SK-N-SH (cell line): Measurements from ENCODE around the gene COX10. TPM values are rescaled to one million over a fixed set of nuclear protein-coding genes. Genes with fewer than 3 reads are reported as not detected.
"Not testable (repeated sequence)": the region's sequence is repeated elsewhere in the genome, so short reads cannot be mapped to it uniquely, and the experiment has no call there.

Experiments
- CTCF ChIA-PET: fragments of 300-600, 350-600 bp; formaldehyde crosslinking; extraction: SDS; loops from one replicate; lab custom pipeline; 2021; lab: Yijun Ruan, JAX
- POLR2A ChIA-PET: fragments of 350-600 bp; sonication (Branson Sonifier 250); formaldehyde crosslinking; extraction: SDS; loops from one replicate; lab custom pipeline; 2020; ENCODE audit warnings: antibody characterized with exemption, inconsistent platforms; lab: Yijun Ruan, JAX
- DNase-seq: peaks from one replicate; pipeline ENCODE4 v3.0.0; 2012
- H2AFZ ChIP-seq: fragments of 200-600 bp; sonication (generic); 2 replicates; pipeline ENCODE4 v1.8.1; 2016; ENCODE audit warnings: antibody characterized with exemption, mild to moderate bottlenecking, low read depth
- H3F3A ChIP-seq: fragments of 200-600 bp; sonication (generic); replicated peaks from 2 replicates; pipeline ENCODE3; 2016; ENCODE audit warnings: antibody characterized with exemption, mild to moderate bottlenecking; ENCODE audit not compliant: insufficient read depth
- H3K27ac ChIP-seq, 2 experiments: fragments of 200-500 bp in 1 of 2; fragments of 200-600 bp in 1 of 2; sonication (Bioruptor generic) in 1 of 2; sonication (generic), shearing (Covaris generic) in 1 of 2; 2 replicates each; pipeline versions ENCODE4 v1.5.1 to v1.6.1; 2014 to 2016; ENCODE audit warnings: low read depth in 2 of 2, inconsistent platforms in 1 of 2, low read length in 1 of 2, mild to moderate bottlenecking in 1 of 2, mixed read lengths in 1 of 2
- H3K27me3 ChIP-seq: fragments of 200-600 bp; sonication (generic), shearing (Covaris generic); 2 replicates; pipeline ENCODE4 v1.6.1; 2016; ENCODE audit warnings: mixed run types; ENCODE audit not compliant: insufficient read depth
- H3K36me3 ChIP-seq, 2 experiments: fragments of 200-500 bp in 1 of 2; fragments of 200-600 bp in 1 of 2; sonication (Bioruptor generic) in 1 of 2; sonication (generic) in 1 of 2; replicated peaks in 1 of 2; 2 replicates each; pipeline versions ENCODE3 to v1.5.1; 2014 to 2016; ENCODE audit warnings: low read length in 1 of 2, mild to moderate bottlenecking in 1 of 2; ENCODE audit not compliant: insufficient read depth in 2 of 2, control insufficient read depth in 1 of 2
- H3K4me1 ChIP-seq, 2 experiments: fragments of 200-500 bp in 1 of 2; fragments of 200-600 bp in 1 of 2; sonication (Bioruptor generic) in 1 of 2; sonication (generic), shearing (Covaris generic) in 1 of 2; 2 replicates each; pipeline versions ENCODE4 v1.5.1 to v1.6.1; 2014 to 2016; ENCODE audit warnings: low read depth in 1 of 2, low read length in 1 of 2, mixed run types in 1 of 2; ENCODE audit not compliant: insufficient read depth in 2 of 2, control insufficient read depth in 1 of 2
- H3K4me2 ChIP-seq: fragments of 200-600 bp; sonication (generic), shearing (Covaris generic); 2 replicates; pipeline ENCODE4 v1.6.1; 2017; ENCODE audit warnings: mixed run types
- H3K4me3 ChIP-seq, 2 experiments: fragments of 200-500 bp in 1 of 2; fragments of 200-600 bp in 1 of 2; sonication (Bioruptor generic) in 1 of 2; sonication (generic), shearing (Covaris generic) in 1 of 2; 2 replicates each; pipeline versions ENCODE4 v1.5.1 to v1.8.1; 2014 to 2016; ENCODE audit warnings: low read depth in 2 of 2, inconsistent platforms in 1 of 2, low read length in 1 of 2, mild to moderate bottlenecking in 1 of 2, mixed read lengths in 1 of 2, moderate library complexity in 1 of 2
- H3K79me2 ChIP-seq: fragments of 200-600 bp; sonication (generic); 2 replicates; pipeline ENCODE4 v1.8.1; 2017; ENCODE audit warnings: mild to moderate bottlenecking; ENCODE audit not compliant: insufficient read depth
- H3K9ac ChIP-seq: fragments of 200-600 bp; sonication (generic); 2 replicates; pipeline ENCODE4 v1.6.1; 2017; ENCODE audit warnings: mixed run types
- H3K9me2 ChIP-seq: fragments of 200-600 bp; sonication (generic); 2 replicates; pipeline ENCODE4 v1.6.1; 2017; ENCODE audit warnings: mixed run types
- H3K9me3 ChIP-seq: fragments of 200-600 bp; sonication (generic); 2 replicates; pipeline ENCODE4 v1.6.1; 2017; ENCODE audit warnings: mixed run types, mild to moderate bottlenecking, moderate library complexity
- H4K20me1 ChIP-seq: fragments of 200-600 bp; sonication (generic); 2 replicates; pipeline ENCODE4 v1.6.1; 2017; ENCODE audit warnings: mild to moderate bottlenecking, mixed run types; ENCODE audit not compliant: insufficient read depth
- CHD2 ChIP-seq: fragments of 150-350 bp; IDR thresholded peaks from 2 replicates; pipeline ENCODE4 v1.6.1; 2018; ENCODE audit warnings: low read length; ENCODE audit not compliant: partially characterized antibody
- FOSL2 ChIP-seq: IDR thresholded peaks from 2 replicates; pipeline ENCODE4 v1.4.0; 2012; ENCODE audit warnings: low read depth, mild to moderate bottlenecking, moderate library complexity, borderline replicate concordance
- FOXM1 ChIP-seq: IDR thresholded peaks from 2 replicates; pipeline ENCODE4 v1.4.0; 2012; ENCODE audit warnings: low read depth, mild to moderate bottlenecking
- GATA2 ChIP-seq: sonication (generic); formaldehyde crosslinking; IDR thresholded peaks from 2 replicates; pipeline ENCODE4 v1.5.0; 2020; ENCODE audit warnings: mild to moderate bottlenecking, missing genetic modification reagents
- JUND ChIP-seq: IDR thresholded peaks from 2 replicates; pipeline ENCODE4 v1.4.0; 2012
- MEF2A ChIP-seq: IDR thresholded peaks from 2 replicates; pipeline ENCODE4 v1.4.0; 2012; ENCODE audit warnings: low read depth, borderline replicate concordance
- MXI1 ChIP-seq: IDR thresholded peaks from 2 replicates; pipeline ENCODE4 v1.6.1; 2012; ENCODE audit warnings: mild to moderate bottlenecking, low read depth, low read length, improper control_type of control experiment
- POLR2AphosphoS5 ChIP-seq: IDR thresholded peaks from 2 replicates; pipeline ENCODE4 v1.6.1; 2012; ENCODE audit warnings: low read depth, low read length
- RAD21 ChIP-seq: IDR thresholded peaks from 2 replicates; pipeline ENCODE4 v1.6.1; 2012; ENCODE audit warnings: mild to moderate bottlenecking, low read length
- RCOR1 ChIP-seq: fragments of 150-350 bp; IDR thresholded peaks from 2 replicates; pipeline ENCODE4 v1.6.1; 2017; ENCODE audit warnings: antibody characterized with exemption, low read length
- RFX5 ChIP-seq: IDR thresholded peaks from 2 replicates; pipeline ENCODE4 v1.6.1; 2012; ENCODE audit warnings: mild to moderate bottlenecking, improper control_type of control experiment, low read length
- RXRA ChIP-seq: IDR thresholded peaks from 2 replicates; pipeline ENCODE4 v1.4.0; 2012; ENCODE audit warnings: low read depth, mild to moderate bottlenecking, borderline replicate concordance
- SIN3A ChIP-seq: IDR thresholded peaks from 2 replicates; pipeline ENCODE4 v1.6.1; 2012; ENCODE audit warnings: low read depth, mild to moderate bottlenecking, low read length, moderate library complexity, borderline replicate concordance
- SMC3 ChIP-seq: IDR thresholded peaks from 2 replicates; pipeline ENCODE4 v1.6.1; 2012; ENCODE audit warnings: low read depth, low read length, improper control_type of control experiment
- TAF1 ChIP-seq: IDR thresholded peaks from 2 replicates; pipeline ENCODE4 v1.6.1; 2012; ENCODE audit warnings: low read depth, mild to moderate bottlenecking, low read length, moderate library complexity, borderline replicate concordance
- YY1 ChIP-seq: IDR thresholded peaks from 2 replicates; pipeline ENCODE4 v1.4.0; 2012; ENCODE audit warnings: low read depth, mild to moderate bottlenecking
- WGBS: methylation state at CpG from one replicate; pipeline ENCODE4 v1.1.6; 2017; ENCODE audit warnings: low lambda C conversion rate; 5-methylcytosine and 5-hydroxymethylcytosine counted together
- polyA plus RNA-seq, 3 experiments: library from polyadenylated mRNA; depleted of rRNA; stranded (reverse); fragments of >200 nt; gene quantifications; 2 replicates each; pipeline ENCODE4 v1.2.3, GENCODE V29; 2012
- TF ChIP-seq, protein P1 (sequence below): IDR thresholded peaks from 2 replicates; pipeline ENCODE4 v1.4.0; 2012; ENCODE audit warnings: low read depth
- TF ChIP-seq, protein P2 (sequence below): IDR thresholded peaks from 2 replicates; pipeline ENCODE4 v1.4.0; 2012; ENCODE audit warnings: low read depth, borderline replicate concordance
- TF ChIP-seq, protein P3 (sequence below): IDR thresholded peaks from 2 replicates; pipeline ENCODE4 v1.6.1; 2012; ENCODE audit warnings: mild to moderate bottlenecking, low read depth, low read length, moderate library complexity

The COX10 gene
- polyA plus RNA-seq, 1 of the 3 experiments (the other 2 are of a cell fraction): 8.7 TPM

DNA sequence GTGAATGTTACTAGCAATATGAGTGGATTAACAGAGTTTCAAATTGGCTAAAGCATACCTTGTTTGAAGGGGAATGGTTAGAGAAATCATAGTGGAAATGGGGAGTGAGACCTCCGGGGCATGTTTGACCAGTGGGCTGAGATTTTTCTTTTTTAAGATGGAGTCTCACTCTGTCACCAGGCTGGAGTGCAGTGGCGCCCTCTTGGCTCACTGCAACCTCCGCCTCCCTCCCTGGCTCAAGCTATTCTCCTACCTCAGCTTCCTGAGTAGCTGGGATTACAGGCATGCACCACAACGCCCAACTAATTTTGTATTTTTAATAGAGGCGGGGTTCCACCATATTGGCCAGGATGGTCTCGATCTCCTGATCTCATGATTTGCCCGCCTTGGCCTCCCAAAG lies 157.7 kb downstream of the COX10 start:
- H3K36me3 ChIP-seq: no peaks in the 10 kb centered on the region
- H3K4me3 ChIP-seq: no peak overlapping the region
- TF ChIP-seq, protein P1, sequence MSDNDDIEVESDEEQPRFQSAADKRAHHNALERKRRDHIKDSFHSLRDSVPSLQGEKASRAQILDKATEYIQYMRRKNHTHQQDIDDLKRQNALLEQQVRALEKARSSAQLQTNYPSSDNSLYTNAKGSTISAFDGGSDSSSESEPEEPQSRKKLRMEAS: no peak
- no peak for TF ChIP-seq MEF2A
- no peak for TF ChIP-seq SIN3A
- no peak for TF ChIP-seq MXI1
- no peak for TF ChIP-seq POLR2AphosphoS5
- TF ChIP-seq, protein P2, sequence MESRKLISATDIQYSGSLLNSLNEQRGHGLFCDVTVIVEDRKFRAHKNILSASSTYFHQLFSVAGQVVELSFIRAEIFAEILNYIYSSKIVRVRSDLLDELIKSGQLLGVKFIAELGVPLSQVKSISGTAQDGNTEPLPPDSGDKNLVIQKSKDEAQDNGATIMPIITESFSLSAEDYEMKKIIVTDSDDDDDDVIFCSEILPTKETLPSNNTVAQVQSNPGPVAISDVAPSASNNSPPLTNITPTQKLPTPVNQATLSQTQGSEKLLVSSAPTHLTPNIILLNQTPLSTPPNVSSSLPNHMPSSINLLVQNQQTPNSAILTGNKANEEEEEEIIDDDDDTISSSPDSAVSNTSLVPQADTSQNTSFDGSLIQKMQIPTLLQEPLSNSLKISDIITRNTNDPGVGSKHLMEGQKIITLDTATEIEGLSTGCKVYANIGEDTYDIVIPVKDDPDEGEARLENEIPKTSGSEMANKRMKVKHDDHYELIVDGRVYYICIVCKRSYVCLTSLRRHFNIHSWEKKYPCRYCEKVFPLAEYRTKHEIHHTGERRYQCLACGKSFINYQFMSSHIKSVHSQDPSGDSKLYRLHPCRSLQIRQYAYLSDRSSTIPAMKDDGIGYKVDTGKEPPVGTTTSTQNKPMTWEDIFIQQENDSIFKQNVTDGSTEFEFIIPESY: no peak
- TF ChIP-seq RCOR1: no peak
- no peak for TF ChIP-seq TAF1
- TF ChIP-seq CHD2: no peak
- no peak for TF ChIP-seq RXRA
- H3K9me2 ChIP-seq: no peaks in the 10 kb centered on the region
- H3K9ac ChIP-seq: no peak overlapping the region
- POLR2A ChIA-PET: no interaction called here
- H3K9me3 ChIP-seq: no peaks in the 10 kb centered on the region
- DNase-seq: no peak
- WGBS: 76% methylated on average over 7 of the region's 7 CpGs
- no peak overlapping the region for H3K4me2 ChIP-seq
- CTCF ChIA-PET: no interaction called here
- no peaks in the 10 kb centered on the region for H3F3A ChIP-seq
- no peaks in the 10 kb centered on the region for H3K4me1 ChIP-seq
- H3K79me2 ChIP-seq: no peaks in the 10 kb centered on the region
- H4K20me1 ChIP-seq: no peaks in the 10 kb centered on the region
- H3K27me3 ChIP-seq: no peaks in the 10 kb centered on the region
- H2AFZ ChIP-seq: no peak overlapping the region
- H3K27ac ChIP-seq: no peak overlapping the region

DNA sequence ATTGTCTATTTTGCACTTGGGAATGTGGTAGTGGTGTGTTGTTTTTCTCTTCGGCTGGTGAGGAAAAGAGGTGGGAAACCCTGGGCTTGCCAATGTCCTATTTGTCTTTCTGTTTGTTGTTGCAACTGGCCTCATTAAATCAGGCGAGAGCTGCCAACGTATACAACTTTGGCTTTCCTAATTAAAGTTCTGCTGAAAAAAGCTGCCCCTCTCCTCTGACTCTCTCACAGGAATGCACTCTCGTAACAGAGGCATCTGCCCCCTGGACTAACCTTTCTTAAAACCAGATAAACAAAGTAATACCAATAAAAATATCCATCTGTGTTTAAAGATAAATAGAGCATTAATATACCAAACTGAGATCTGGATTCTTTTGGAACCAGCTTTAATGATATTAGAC lies 159.6 kb downstream of the COX10 start:
- Histone ChIP-seq H3K27me3 (no peaks in the 10 kb centered on the region), H3K9me3 (no peaks in the 10 kb centered on the region), H3K79me2 (no peaks in the 10 kb centered on the region)
- TF ChIP-seq, protein P3, sequence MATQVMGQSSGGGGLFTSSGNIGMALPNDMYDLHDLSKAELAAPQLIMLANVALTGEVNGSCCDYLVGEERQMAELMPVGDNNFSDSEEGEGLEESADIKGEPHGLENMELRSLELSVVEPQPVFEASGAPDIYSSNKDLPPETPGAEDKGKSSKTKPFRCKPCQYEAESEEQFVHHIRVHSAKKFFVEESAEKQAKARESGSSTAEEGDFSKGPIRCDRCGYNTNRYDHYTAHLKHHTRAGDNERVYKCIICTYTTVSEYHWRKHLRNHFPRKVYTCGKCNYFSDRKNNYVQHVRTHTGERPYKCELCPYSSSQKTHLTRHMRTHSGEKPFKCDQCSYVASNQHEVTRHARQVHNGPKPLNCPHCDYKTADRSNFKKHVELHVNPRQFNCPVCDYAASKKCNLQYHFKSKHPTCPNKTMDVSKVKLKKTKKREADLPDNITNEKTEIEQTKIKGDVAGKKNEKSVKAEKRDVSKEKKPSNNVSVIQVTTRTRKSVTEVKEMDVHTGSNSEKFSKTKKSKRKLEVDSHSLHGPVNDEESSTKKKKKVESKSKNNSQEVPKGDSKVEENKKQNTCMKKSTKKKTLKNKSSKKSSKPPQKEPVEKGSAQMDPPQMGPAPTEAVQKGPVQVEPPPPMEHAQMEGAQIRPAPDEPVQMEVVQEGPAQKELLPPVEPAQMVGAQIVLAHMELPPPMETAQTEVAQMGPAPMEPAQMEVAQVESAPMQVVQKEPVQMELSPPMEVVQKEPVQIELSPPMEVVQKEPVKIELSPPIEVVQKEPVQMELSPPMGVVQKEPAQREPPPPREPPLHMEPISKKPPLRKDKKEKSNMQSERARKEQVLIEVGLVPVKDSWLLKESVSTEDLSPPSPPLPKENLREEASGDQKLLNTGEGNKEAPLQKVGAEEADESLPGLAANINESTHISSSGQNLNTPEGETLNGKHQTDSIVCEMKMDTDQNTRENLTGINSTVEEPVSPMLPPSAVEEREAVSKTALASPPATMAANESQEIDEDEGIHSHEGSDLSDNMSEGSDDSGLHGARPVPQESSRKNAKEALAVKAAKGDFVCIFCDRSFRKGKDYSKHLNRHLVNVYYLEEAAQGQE: no peak
- no peak for TF ChIP-seq TAF1
- TF ChIP-seq SIN3A: no peak
- TF ChIP-seq YY1: no peak
- TF ChIP-seq RAD21: no peak
- TF ChIP-seq, protein P1: no peak
- TF ChIP-seq JUND: no peak
- no peak for TF ChIP-seq FOXM1
- no peak for TF ChIP-seq POLR2AphosphoS5
- no peak for TF ChIP-seq SMC3
- no peak for TF ChIP-seq GATA2
- TF ChIP-seq RXRA: no peak
- TF ChIP-seq FOSL2: no peak
- TF ChIP-seq RFX5: no peak
- TF ChIP-seq, all 33 proteins: peak for 0
- H3K36me3 ChIP-seq: no peaks in the 10 kb centered on the region
- no peak overlapping the region for H3K27ac ChIP-seq
- no peak for DNase-seq
- no peak overlapping the region for H3K4me3 ChIP-seq
- no peak overlapping the region for H2AFZ ChIP-seq
- 73% methylated on average over 4 of the region's 4 CpGs for WGBS
- H3F3A ChIP-seq: no peaks in the 10 kb centered on the region
- H3K9me2 ChIP-seq: no peaks in the 10 kb centered on the region
- ChIA-PET CTCF (no interaction called here), POLR2A (no interaction called here)
- no peak overlapping the region for H3K9ac ChIP-seq
- H4K20me1 ChIP-seq: no peaks in the 10 kb centered on the region
- H3K4me1 ChIP-seq: no peaks in the 10 kb centered on the region
- H3K4me2 ChIP-seq: no peak overlapping the region

DNA sequence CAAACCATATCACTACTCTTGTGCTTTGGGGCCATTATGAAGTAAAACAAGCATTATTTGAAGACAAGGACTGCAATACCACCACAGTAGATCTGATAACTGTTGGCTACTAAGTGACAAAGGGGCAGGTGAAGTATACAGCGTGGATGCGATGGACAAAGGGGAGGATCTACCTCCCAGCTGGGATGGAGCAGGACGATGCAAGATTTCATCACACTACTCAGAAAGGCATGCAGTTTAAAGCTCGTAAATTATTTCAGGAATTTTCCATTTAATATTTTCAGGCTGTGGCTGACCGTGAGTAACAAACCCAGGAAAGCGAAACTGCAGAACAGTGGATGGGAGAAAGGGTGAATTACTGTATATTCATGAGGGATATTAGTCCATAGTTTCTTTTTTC lies 161.9 kb downstream of the COX10 start:
- H3K27me3 ChIP-seq: not testable (repeated sequence)
- 64% methylated on average over 4 of the region's 6 CpGs for WGBS

More for the DNA sequence above, 161.9 kb downstream of the COX10 start:
- H3K36me3 ChIP-seq, H2AFZ ChIP-seq, CTCF ChIA-PET, H3K9ac ChIP-seq, H3K9me3 ChIP-seq, POLR2A ChIA-PET, H3K9me2 ChIP-seq, DNase-seq, H3K4me2 ChIP-seq, H3K79me2 ChIP-seq, H3K4me1 ChIP-seq, H4K20me1 ChIP-seq, H3K27ac ChIP-seq, H3F3A ChIP-seq, H3K4me3 ChIP-seq: not testable (repeated sequence)
